Kidney (tissue), 14 donors: ENCODE measurements around the gene NFATC4. TPM values are rescaled to one million over a fixed set of nuclear protein-coding genes. Genes with fewer than 3 reads are reported as not detected.

ENCODE experiments used
- DNase-seq, 5 donors: peaks; one replicate each; pipeline ENCODE4 v3.0.0-alpha.2; 2013 to 2020
- FAIRE-seq: peaks from 2 replicates; lab custom pipeline; 2012; peaks lifted over from hg19 to GRCh38; lab: Jason Lieb, UNC
- H3K27ac ChIP-seq, 2 donors: one replicate each; pipeline ENCODE4 v1.7.0; 2013; ENCODE audit warnings: low read depth in 2 of 2, low read length in 2 of 2, inconsistent platforms in 1 of 2
- H3K27me3 ChIP-seq: one replicate; pipeline ENCODE4 v1.7.1; 2013; ENCODE audit warnings: low read length, inconsistent platforms; ENCODE audit not compliant: control insufficient read depth, insufficient read depth
- H3K36me3 ChIP-seq, 3 donors: one replicate each; pipeline versions ENCODE4 v1.7.0 to v1.7.1; 2013; ENCODE audit warnings: low read length in 3 of 3, control low read depth in 1 of 3, inconsistent platforms in 1 of 3; ENCODE audit not compliant: insufficient read depth in 3 of 3, control insufficient read depth in 2 of 3
- H3K4me1 ChIP-seq, 3 donors: one replicate each; pipeline versions ENCODE4 v1.7.0 to v1.7.1; 2013; ENCODE audit warnings: low read length in 3 of 3, inconsistent platforms in 1 of 3, low read depth in 1 of 3; ENCODE audit not compliant: control insufficient read depth in 2 of 3, insufficient read depth in 2 of 3
- H3K4me3 ChIP-seq, 3 donors: one replicate each; pipeline versions ENCODE4 v1.7.0 to v1.8.1; 2013; ENCODE audit warnings: low read length in 3 of 3, control low read depth in 1 of 3, inconsistent platforms in 1 of 3
- H3K9ac ChIP-seq, 3 donors: one replicate each; pipeline versions ENCODE4 v1.7.0 to v1.7.1; 2013; ENCODE audit warnings: low read length in 3 of 3, control low read depth in 1 of 3, inconsistent platforms in 1 of 3
- H3K9me3 ChIP-seq, 3 donors: one replicate each; pipeline versions ENCODE4 v1.7.0 to v1.7.1; 2013; ENCODE audit warnings: low read length in 3 of 3, control low read depth in 1 of 3, inconsistent platforms in 1 of 3; ENCODE audit not compliant: control insufficient read depth in 2 of 3, insufficient read depth in 1 of 3
- intact Hi-C: fragments of 100-400 bp; cut with DNase I; formaldehyde crosslinking; loops from one replicate; pipeline ENCODE4 v1.11.1; 2022
- polyA plus RNA-seq: library from polyadenylated mRNA; stranded (reverse); fragments of 350-450 nt; fragmentation: Illumina TruSeq; extraction: RNeasy Lipid Tissue Mini Kit (QIAGEN cat#74804); gene quantifications from one replicate; pipeline ENCODE4 v1.2.3, GENCODE V29; 2014; ENCODE audit warnings: low read depth, low replicate concordance; ENCODE audit not compliant: insufficient read depth
- total RNA-seq: library from RNA; stranded (reverse); fragmentation: NEBNext Ultra II Directional; extraction: Animal tissue kit (Norgen Biotek cat#: 25700); gene quantifications from one replicate; pipeline ENCODE4 v1.2.1, GENCODE V29; 2021
- TF ChIP-seq, protein P1 (sequence below): IDR thresholded peaks from 3 replicates; pipeline ENCODE4 v1.5.1; 2012; ENCODE audit warnings: mild to moderate bottlenecking, moderate library complexity, borderline replicate concordance; ENCODE audit not compliant: insufficient read depth; ENCODE audit errors: extremely low read depth
- donor health status: control.
- donor health status: control.
- donor health status: control.
- donor health status: control.
- donor health status: control.
- donor health status: DM: yes; HTN: yes; CAD: no.
- donor health status: Normal renal cell carcinoma (clear cell type).

Gene NFATC4
- total and polyA plus RNA-seq, 2 donors from 2014 or later, result 38.9 to 45.3 TPM

GRCh38 chr14:24422261-24422660 is 54.3 kb downstream of the NFATC4 start:
- TF ChIP-seq, protein P1, sequence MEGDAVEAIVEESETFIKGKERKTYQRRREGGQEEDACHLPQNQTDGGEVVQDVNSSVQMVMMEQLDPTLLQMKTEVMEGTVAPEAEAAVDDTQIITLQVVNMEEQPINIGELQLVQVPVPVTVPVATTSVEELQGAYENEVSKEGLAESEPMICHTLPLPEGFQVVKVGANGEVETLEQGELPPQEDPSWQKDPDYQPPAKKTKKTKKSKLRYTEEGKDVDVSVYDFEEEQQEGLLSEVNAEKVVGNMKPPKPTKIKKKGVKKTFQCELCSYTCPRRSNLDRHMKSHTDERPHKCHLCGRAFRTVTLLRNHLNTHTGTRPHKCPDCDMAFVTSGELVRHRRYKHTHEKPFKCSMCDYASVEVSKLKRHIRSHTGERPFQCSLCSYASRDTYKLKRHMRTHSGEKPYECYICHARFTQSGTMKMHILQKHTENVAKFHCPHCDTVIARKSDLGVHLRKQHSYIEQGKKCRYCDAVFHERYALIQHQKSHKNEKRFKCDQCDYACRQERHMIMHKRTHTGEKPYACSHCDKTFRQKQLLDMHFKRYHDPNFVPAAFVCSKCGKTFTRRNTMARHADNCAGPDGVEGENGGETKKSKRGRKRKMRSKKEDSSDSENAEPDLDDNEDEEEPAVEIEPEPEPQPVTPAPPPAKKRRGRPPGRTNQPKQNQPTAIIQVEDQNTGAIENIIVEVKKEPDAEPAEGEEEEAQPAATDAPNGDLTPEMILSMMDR, result no peak
- Histone ChIP-seq H3K36me3 (no peaks in the 10 kb centered on the region), H3K4me1 (peaks cover 0 to 4% (median 3%) of the 10 kb centered on the region in 3 donors), H3K4me3 (no peak overlapping the region), H3K9ac (no peak overlapping the region), H3K9me3 (no peaks in the 10 kb centered on the region), H3K27me3 (no peaks in the 10 kb centered on the region), H3K27ac (no peak overlapping the region)
- no peak for FAIRE-seq
- peak in 1 of 5 donors; percentile 3 for DNase-seq
- intact Hi-C loops, result loop anchor here (10.0 kb wide), 1 partner anchor 47 kb away; no protein-coding TSS in a partner anchor

GRCh38 chr14:24422694-24423601 is 55.0 kb downstream of the NFATC4 start:
- Histone ChIP-seq H3K4me1 (peaks cover 0 to 4% (median 3%) of the 10 kb centered on the region in 3 donors), H3K27ac (no peak overlapping the region), H3K9me3 (no peaks in the 10 kb centered on the region), H3K36me3 (no peaks in the 10 kb centered on the region), H3K4me3 (no peak overlapping the region), H3K27me3 (no peaks in the 10 kb centered on the region), H3K9ac (no peak overlapping the region)
- FAIRE-seq (no peak), DNase-seq (peak in 1 of 5 donors; percentile 26)
- TF ChIP-seq, protein P1, result no peak
- intact Hi-C loops, result loop anchor here (10.0 kb wide), 1 partner anchor 48 kb away; no protein-coding TSS in a partner anchor

DNA sequence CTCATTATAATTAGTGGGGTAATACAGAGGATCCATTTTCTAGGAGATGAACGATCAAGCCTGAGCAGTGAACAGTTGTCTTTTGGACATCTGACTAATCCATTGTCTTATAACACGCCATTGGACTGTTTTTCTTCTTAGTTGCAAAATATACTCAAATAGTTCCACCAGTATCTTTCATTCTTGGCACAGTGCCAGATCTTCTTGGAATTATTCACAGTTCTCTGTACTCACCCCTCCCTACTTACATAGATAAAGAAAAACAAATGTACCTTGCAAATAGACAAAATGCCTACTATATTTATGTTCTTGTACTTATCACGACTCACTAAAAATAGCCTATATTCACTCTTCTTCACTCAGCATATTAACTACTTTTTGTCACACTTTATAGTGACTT is 57.7 kb downstream of the NFATC4 start:
- FAIRE-seq (no peak), DNase-seq (no peak)
- Histone ChIP-seq H3K4me3 (no peak overlapping the region), H3K27ac (no peak overlapping the region), H3K36me3 (no peaks in the 10 kb centered on the region), H3K4me1 (peaks cover 0 to 14% (median 6%) of the 10 kb centered on the region in 3 donors), H3K27me3 (no peaks in the 10 kb centered on the region), H3K9ac (no peak overlapping the region), H3K9me3 (no peaks in the 10 kb centered on the region)
- intact Hi-C loops, result loop anchor here (10.0 kb wide), 1 partner anchor 51 kb away; no protein-coding TSS in a partner anchor
- TF ChIP-seq, protein P1, result no peak
